ENCODE data around the gene HS1BP3. TPM values are rescaled to one million over a fixed set of nuclear protein-coding genes. Genes with fewer than 3 reads are reported as not detected.

HS1BP3 gene
- total RNA-seq, 4 donors from 2014 or later = 23.3 to 38.2 (median 34.2) TPM

- H3K36me3 ChIP-seq = peaks cover 30% of the 10 kb centered on the region
- no peak overlapping the region for H3K4me3 ChIP-seq
- H3K27me3 ChIP-seq = no peaks in the 10 kb centered on the region
- H3K9me3 ChIP-seq = no peaks in the 10 kb centered on the region
- H3K27ac ChIP-seq = no peak overlapping the region
- WGBS = 87% methylated on average over 6 of the region's 6 CpGs
- no peaks in the 10 kb centered on the region for H3K4me1 ChIP-seq
- no peak for TF ChIP-seq POLR2A (IDR thresholded peaks at IDR 0.05)
- no peak for TF ChIP-seq EP300 (IDR thresholded peaks at IDR 0.05)
- TF ChIP-seq CTCF (IDR thresholded peaks at IDR 0.05) = no peak
- no peak for TF ChIP-seq POLR2AphosphoS5 (IDR thresholded peaks at IDR 0.05)
- DNase-seq (ENCODE audit: low spot score in 2 of 2) = no peak
Measured at GRCh38 chr2:20684581-20685063, 33.7 kb upstream of the HS1BP3 start.

GRCh38 chr2:20682167-20682920 lies 31.4 kb upstream of the HS1BP3 start:
- H3K4me1 ChIP-seq = no peaks in the 10 kb centered on the region
- 71% methylated on average over 7 of the region's 7 CpGs for WGBS
- H3K9me3 ChIP-seq = no peaks in the 10 kb centered on the region
- no peak for TF ChIP-seq POLR2AphosphoS5 (IDR thresholded peaks at IDR 0.05)
- TF ChIP-seq EP300 (IDR thresholded peaks at IDR 0.05) = no peak
- no peak for TF ChIP-seq CTCF (IDR thresholded peaks at IDR 0.05)
- no peak for TF ChIP-seq POLR2A (IDR thresholded peaks at IDR 0.05)
- no peaks in the 10 kb centered on the region for H3K27me3 ChIP-seq
- H3K4me3 ChIP-seq = no peak overlapping the region
- H3K27ac ChIP-seq = no peak overlapping the region
- peaks cover 25% of the 10 kb centered on the region for H3K36me3 ChIP-seq
- no peak for DNase-seq (ENCODE audit: low spot score in 2 of 2)

- H3K9me3 ChIP-seq = no peaks in the 10 kb centered on the region
- 96% methylated on average over 5 of the region's 10 CpGs for WGBS
- no peak for TF ChIP-seq EP300 (IDR thresholded peaks at IDR 0.05)
- TF ChIP-seq POLR2A (IDR thresholded peaks at IDR 0.05) = no peak
- no peaks in the 10 kb centered on the region for H3K27me3 ChIP-seq
- H3K4me1 ChIP-seq = peaks cover 5% of the 10 kb centered on the region
- DNase-seq (ENCODE audit: low spot score in 2 of 2) = no peak
- H3K27ac ChIP-seq = no peak overlapping the region
- no peak overlapping the region for H3K4me3 ChIP-seq
- peaks cover 19% of the 10 kb centered on the region for H3K36me3 ChIP-seq
Measured at GRCh38 chr2:20680744-20681375, 30.0 kb upstream of the HS1BP3 start.

- H3K9me3 ChIP-seq = no peaks in the 10 kb centered on the region
- TF ChIP-seq CTCF (IDR thresholded peaks at IDR 0.05) (no peak), POLR2A (IDR thresholded peaks at IDR 0.05) (no peak), EP300 (IDR thresholded peaks at IDR 0.05) (no peak), POLR2AphosphoS5 (IDR thresholded peaks at IDR 0.05) (no peak)
- peaks cover 14% of the 10 kb centered on the region for H3K4me1 ChIP-seq
- WGBS = 88% methylated on average over 2 of the region's 2 CpGs
- DNase-seq (ENCODE audit: low spot score in 2 of 2) = no peak
- no peak overlapping the region for H3K4me3 ChIP-seq
- H3K36me3 ChIP-seq = peaks cover 13% of the 10 kb centered on the region
- H3K27me3 ChIP-seq = peaks cover 15% of the 10 kb centered on the region
- no peak overlapping the region for H3K27ac ChIP-seq
Measured at GRCh38 chr2:20678780-20679179, 27.9 kb upstream of the HS1BP3 start.

- no peak for DNase-seq (ENCODE audit: low spot score in 2 of 2)
- Histone ChIP-seq H3K27ac (no peak overlapping the region), H3K4me3 (no peak overlapping the region), H3K9me3 (no peaks in the 10 kb centered on the region), H3K4me1 (peaks cover 14% of the 10 kb centered on the region), H3K36me3 (peaks cover 11% of the 10 kb centered on the region), H3K27me3 (peaks cover 23% of the 10 kb centered on the region)
- WGBS = 79% methylated on average over 1 of the region's 1 CpG
- TF ChIP-seq POLR2A (IDR thresholded peaks at IDR 0.05) (no peak), EP300 (IDR thresholded peaks at IDR 0.05) (no peak), POLR2AphosphoS5 (IDR thresholded peaks at IDR 0.05) (no peak), CTCF (IDR thresholded peaks at IDR 0.05) (no peak)
Measured at GRCh38 chr2:20678086-20678395, 27.1 kb upstream of the HS1BP3 start.
